HFFc6 (cell line): ENCODE data around the gene AP1G2. TPM values are rescaled to one million over a fixed set of nuclear protein-coding genes. Genes with fewer than 3 reads are reported as not detected.

Experiments used
- DNase-seq: peaks from one replicate; pipeline ENCODE4 v3.0.0-alpha.2; 2018
- H3K27ac Mint-ChIP-seq: 2 replicates; pipeline ENCODE4 v1.8.0; 2020; ENCODE audit warnings: mild to moderate bottlenecking, mixed read lengths
- H3K27me3 Mint-ChIP-seq: 2 replicates; pipeline ENCODE4 v1.8.0; 2021; ENCODE audit warnings: mild to moderate bottlenecking, moderate library complexity, mixed read lengths; ENCODE audit not compliant: insufficient read depth
- H3K36me3 Mint-ChIP-seq: 2 replicates; pipeline ENCODE4 v1.8.0; 2021; ENCODE audit warnings: low read depth, mixed read lengths
- H3K4me1 Mint-ChIP-seq: 2 replicates; pipeline ENCODE4 v1.8.0; 2020; ENCODE audit warnings: low read depth, mixed read lengths
- H3K4me3 Mint-ChIP-seq: 2 replicates; pipeline ENCODE4 v1.8.0; 2020; ENCODE audit warnings: mild to moderate bottlenecking, moderate library complexity, mixed read lengths
- H3K9me3 Mint-ChIP-seq: 2 replicates; pipeline ENCODE4 v1.8.0; 2020; ENCODE audit warnings: mild to moderate bottlenecking, mixed read lengths
- long read RNA-seq: library from polyadenylated mRNA; unstranded; transcript quantifications from one replicate; pipeline ENCODE4 v2.0.0, GENCODE V29; 2019
- total RNA-seq, 6 experiments: library from RNA; stranded (reverse); fragmentation: NEBNext Ultra II Directional; extraction: Animal tissue kit (Norgen Biotek cat#: 25700); gene quantifications; 2 replicates in 1 of 6; 3 replicates in 5 of 6; pipeline ENCODE4 v1.2.3, GENCODE V29; 2021
- TF ChIP-seq, protein P1 (sequence below): fragments of 200-600 bp; sonication (generic); IDR thresholded peaks from 2 replicates; pipeline ENCODE4 v1.5.0; 2021; ENCODE audit warnings: antibody characterized with exemption, mild to moderate bottlenecking

The AP1G2 gene, protein sequence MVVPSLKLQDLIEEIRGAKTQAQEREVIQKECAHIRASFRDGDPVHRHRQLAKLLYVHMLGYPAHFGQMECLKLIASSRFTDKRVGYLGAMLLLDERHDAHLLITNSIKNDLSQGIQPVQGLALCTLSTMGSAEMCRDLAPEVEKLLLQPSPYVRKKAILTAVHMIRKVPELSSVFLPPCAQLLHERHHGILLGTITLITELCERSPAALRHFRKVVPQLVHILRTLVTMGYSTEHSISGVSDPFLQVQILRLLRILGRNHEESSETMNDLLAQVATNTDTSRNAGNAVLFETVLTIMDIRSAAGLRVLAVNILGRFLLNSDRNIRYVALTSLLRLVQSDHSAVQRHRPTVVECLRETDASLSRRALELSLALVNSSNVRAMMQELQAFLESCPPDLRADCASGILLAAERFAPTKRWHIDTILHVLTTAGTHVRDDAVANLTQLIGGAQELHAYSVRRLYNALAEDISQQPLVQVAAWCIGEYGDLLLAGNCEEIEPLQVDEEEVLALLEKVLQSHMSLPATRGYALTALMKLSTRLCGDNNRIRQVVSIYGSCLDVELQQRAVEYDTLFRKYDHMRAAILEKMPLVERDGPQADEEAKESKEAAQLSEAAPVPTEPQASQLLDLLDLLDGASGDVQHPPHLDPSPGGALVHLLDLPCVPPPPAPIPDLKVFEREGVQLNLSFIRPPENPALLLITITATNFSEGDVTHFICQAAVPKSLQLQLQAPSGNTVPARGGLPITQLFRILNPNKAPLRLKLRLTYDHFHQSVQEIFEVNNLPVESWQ
- total RNA-seq: 1 to 10 TPM; 1.6 to 8.3 (median 2.2) TPM
- long read RNA-seq, partial matches to known transcripts: 0 of 1 reads
- long read RNA-seq, other reads (novel, unspliced or antisense): 0 of 1 reads

DNA sequence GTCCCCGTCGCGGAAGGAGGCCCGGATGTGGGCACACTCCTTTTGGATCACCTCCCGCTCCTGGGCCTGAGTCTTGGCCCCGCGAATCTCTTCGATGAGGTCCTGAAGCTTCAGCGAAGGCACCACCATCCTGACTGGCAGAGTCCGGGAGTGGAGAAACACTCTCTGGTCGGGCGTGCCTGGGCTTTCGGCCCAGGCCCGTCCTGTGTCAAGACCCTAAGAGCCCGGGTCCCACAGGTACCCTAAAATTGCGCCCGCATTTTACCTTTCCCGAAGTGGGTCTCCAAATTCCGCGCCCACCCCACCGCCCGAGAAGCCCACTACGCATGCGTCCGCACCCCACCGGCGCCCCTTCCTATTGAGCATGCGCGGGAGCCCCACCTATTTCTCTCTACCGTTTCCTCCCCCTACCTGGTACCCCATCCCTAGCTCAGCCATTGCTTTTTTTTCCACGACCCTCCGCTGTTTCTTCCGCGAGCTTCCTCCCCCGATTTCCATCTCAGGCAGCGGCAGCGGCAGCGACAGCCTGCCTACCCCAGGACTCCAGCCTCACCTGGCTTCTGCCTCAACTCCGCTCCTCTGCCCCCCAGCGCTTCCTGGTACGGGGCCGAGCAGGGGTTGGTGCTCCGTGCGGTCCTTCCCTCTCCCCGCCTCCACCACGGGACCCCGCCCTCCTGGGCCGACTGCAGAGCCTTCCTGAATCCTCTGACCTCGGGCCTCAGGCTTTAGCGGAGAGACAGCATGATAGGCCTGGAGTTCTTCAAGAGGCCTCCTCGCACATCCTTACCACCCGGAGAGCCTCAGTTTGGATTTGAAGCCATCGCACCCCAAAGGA, at the start of gene AP1G2:
AP1G2 (minus strand) TSS at position 606 of the 835 bp plus-strand sequence; CDS start at position 129, 477 bp downstream.
- TF ChIP-seq, protein P1, sequence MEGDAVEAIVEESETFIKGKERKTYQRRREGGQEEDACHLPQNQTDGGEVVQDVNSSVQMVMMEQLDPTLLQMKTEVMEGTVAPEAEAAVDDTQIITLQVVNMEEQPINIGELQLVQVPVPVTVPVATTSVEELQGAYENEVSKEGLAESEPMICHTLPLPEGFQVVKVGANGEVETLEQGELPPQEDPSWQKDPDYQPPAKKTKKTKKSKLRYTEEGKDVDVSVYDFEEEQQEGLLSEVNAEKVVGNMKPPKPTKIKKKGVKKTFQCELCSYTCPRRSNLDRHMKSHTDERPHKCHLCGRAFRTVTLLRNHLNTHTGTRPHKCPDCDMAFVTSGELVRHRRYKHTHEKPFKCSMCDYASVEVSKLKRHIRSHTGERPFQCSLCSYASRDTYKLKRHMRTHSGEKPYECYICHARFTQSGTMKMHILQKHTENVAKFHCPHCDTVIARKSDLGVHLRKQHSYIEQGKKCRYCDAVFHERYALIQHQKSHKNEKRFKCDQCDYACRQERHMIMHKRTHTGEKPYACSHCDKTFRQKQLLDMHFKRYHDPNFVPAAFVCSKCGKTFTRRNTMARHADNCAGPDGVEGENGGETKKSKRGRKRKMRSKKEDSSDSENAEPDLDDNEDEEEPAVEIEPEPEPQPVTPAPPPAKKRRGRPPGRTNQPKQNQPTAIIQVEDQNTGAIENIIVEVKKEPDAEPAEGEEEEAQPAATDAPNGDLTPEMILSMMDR: no peak
- H3K9me3 Mint-ChIP-seq: no peaks in the 10 kb centered on the region
- peak; percentile 15 for DNase-seq

DNA sequence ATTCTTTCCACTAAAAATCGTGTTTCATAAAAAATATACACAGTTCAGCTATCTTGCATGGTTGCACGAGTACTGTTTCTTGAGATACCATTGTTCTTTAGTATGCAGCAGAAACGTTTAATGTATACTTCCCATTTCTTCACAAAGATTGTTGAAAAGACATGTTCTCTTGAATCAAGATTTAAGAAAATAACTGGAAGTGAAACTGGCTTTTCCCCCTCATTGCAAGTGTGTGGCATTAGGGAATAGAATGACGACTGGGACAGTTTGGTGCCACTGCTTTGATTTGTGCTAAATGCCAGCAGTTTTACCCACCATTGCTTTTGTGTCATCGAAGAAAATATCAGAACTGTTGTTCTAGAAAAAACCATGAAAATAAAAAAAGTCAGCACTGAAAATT, 48.3 kb upstream of the AP1G2 start:
- no peak for DNase-seq
- H3K9me3 Mint-ChIP-seq: no peaks in the 10 kb centered on the region
- H3K4me1 Mint-ChIP-seq: no peaks in the 10 kb centered on the region
- H3K27me3 Mint-ChIP-seq: peaks cover 27% of the 10 kb centered on the region
- no peak overlapping the region for H3K4me3 Mint-ChIP-seq
- TF ChIP-seq, protein P1: no peak
- H3K27ac Mint-ChIP-seq: no peak overlapping the region
- H3K36me3 Mint-ChIP-seq: no peaks in the 10 kb centered on the region

More for the DNA sequence above, at the start of gene AP1G2:
- H3K36me3 Mint-ChIP-seq: no peaks in the 10 kb centered on the region
- H3K4me3 Mint-ChIP-seq: peak within 1 kb of the TSS; percentile 87
- peaks cover 30% of the 10 kb centered on the region for H3K27me3 Mint-ChIP-seq
- H3K27ac Mint-ChIP-seq: peak within 1 kb of the TSS; percentile 17; the same call in 1 of the 2 replicates
- H3K4me1 Mint-ChIP-seq: peaks cover 12% of the 10 kb centered on the region

DNA sequence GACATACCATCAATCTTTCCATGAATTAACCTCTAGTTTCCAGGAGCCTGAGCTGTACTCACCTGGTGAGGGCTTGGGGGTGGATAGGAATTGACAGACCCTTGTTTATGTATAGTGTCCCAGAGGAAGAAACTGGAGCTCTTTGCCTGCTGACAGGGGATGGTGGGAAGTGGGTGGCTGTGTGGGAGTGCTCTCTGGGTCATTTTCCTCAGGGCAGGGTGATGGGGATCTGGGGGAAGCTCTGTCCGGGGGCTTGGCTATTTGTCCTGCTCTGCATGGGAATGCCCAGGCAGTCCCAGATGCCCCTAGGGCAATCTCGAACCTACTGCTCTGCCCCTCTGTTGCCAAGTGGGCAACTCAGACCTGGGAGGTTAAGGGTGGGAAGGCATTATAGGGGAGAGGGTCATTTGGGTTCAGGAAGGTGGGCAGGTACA, 46.8 kb upstream of the AP1G2 start:
- H3K36me3 Mint-ChIP-seq: no peaks in the 10 kb centered on the region
- no peak overlapping the region for H3K4me3 Mint-ChIP-seq
- peaks cover 32% of the 10 kb centered on the region for H3K27me3 Mint-ChIP-seq
- no peaks in the 10 kb centered on the region for H3K9me3 Mint-ChIP-seq
- TF ChIP-seq, protein P1: no peak
- no peaks in the 10 kb centered on the region for H3K4me1 Mint-ChIP-seq
- no peak overlapping the region for H3K27ac Mint-ChIP-seq
- DNase-seq: no peak

DNA sequence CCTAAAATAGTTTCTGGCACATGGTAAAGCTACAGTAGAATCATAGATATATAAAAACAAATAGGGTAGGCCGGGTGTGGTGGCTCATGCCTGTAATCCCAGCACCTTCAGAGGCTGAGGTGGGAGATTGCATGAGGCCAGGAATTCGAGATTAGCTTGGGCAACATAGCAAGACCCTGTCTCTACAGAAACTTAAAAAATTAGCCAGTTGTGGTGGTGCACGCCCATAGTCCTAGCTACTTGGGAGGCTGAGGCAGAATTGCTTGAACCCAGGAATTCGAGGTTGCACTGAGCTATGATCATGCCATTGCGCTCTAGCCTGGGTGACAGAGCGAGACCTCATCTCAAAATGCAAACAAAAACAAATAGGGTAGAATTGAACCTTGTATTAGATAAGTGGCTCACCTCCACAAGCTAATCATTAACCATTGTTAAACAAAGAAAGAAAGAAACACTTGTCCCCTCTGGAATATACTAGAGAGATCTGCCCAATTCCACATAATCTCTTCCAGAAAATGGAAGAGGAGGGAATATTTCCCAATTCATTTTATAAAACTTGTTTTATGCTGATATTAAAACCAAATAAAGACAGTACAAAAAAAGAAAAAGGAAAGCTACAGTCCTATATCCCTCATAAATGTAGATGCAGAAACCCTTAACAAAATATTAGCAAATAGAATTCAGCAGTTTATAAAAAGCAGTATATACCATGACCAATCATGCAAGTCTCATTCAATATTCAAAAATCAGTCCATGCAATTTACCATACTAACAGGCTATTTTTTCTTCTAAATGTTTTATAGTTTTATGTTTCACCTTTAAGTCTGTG, 45.9 kb upstream of the AP1G2 start:
- Mint-ChIP-seq H3K9me3 (no peaks in the 10 kb centered on the region), H3K4me3 (no peak overlapping the region), H3K4me1 (no peaks in the 10 kb centered on the region), H3K27me3 (peaks cover 36% of the 10 kb centered on the region), H3K36me3 (no peaks in the 10 kb centered on the region), H3K27ac (no peak overlapping the region)
- TF ChIP-seq, protein P1: no peak
- no peak for DNase-seq
